ENCODE data around the gene ZNF727. TPM values are rescaled to one million over a fixed set of nuclear protein-coding genes. Genes with fewer than 3 reads are reported as not detected.
"Not testable (repeated sequence)": the region's sequence is repeated elsewhere in the genome, so short reads cannot be mapped to it uniquely, and the experiment has no call there.

Gene ZNF727
- 0.47 TPM for total RNA-seq

- peak; percentile 82 for DNase-seq
Observed at GRCh38 chr7:64045301-64046040, at the start of gene ZNF727. ZNF727 (plus strand) TSS chr7:64045434; CDS start chr7:64045622, 188 bp downstream.

- DNase-seq, result no peak
Observed at GRCh38 chr7:63998549-63998948, 46.7 kb upstream of the ZNF727 start, which contains the start of gene ZNF722. ZNF722 (plus strand) TSS chr7:63998849; CDS start chr7:63998962, 113 bp downstream.

- DNase-seq, result not testable (repeated sequence)
Observed at GRCh38 chr7:64015496-64015895, 29.7 kb upstream of the ZNF727 start.

- no peak for DNase-seq
Observed at GRCh38 chr7:64035388-64035787, 9.8 kb upstream of the ZNF727 start.

GRCh38 chr7:64037095-64037494 lies 8.1 kb upstream of the ZNF727 start:
- DNase-seq, result no peak

GRCh38 chr7:64046041-64046389 lies 781 bp downstream of the ZNF727 start:
- DNase-seq, result no peak

- not testable (repeated sequence) for DNase-seq
Observed at GRCh38 chr7:64077837-64078698, 32.8 kb downstream of the ZNF727 start.

GRCh38 chr7:64078699-64078994 lies 33.4 kb downstream of the ZNF727 start:
- no peak for DNase-seq

GRCh38 chr7:64087501-64087900 lies 42.3 kb downstream of the ZNF727 start:
- no peak for DNase-seq

GRCh38 chr7:64088863-64089262 lies 43.6 kb downstream of the ZNF727 start:
- not testable (repeated sequence) for DNase-seq

Other genes starting within 250 kb of the ZNF727 start
- not detected for gene ZNF722, start 46.6 kb upstream of the ZNF727 start, total RNA-seq
- gene ZNF735, start 161.8 kb downstream of the ZNF727 start, total RNA-seq, result not detected
- not detected for gene ZNF679, start 183.0 kb downstream of the ZNF727 start, total RNA-seq

Measured in occipital lobe (tissue), 2 donors.